Ecto neural progenitor cell (in vitro differentiated cells): Measurements from ENCODE around the gene MBD5.

Source experiments
- DNase-seq: peaks from one replicate; pipeline ENCODE4 v3.0.0-alpha.2; 2018; ENCODE audit warnings: low spot score

MBD5 gene

GRCh38 chr2:148303161-148303560, 282.3 kb downstream of the MBD5 start:
- peak; percentile 57 for DNase-seq

- no peak for DNase-seq
These were observed 284.6 kb downstream of the MBD5 start for GRCh38 chr2:148305476-148305875.

GRCh38 chr2:148306027-148306426, 285.1 kb downstream of the MBD5 start:
- DNase-seq, result no peak

GRCh38 chr2:148317598-148317997, 296.7 kb downstream of the MBD5 start:
- DNase-seq, result no peak

GRCh38 chr2:148338541-148338940, 317.6 kb downstream of the MBD5 start:
- DNase-seq, result no peak

- DNase-seq, result no peak
These were observed 321.2 kb downstream of the MBD5 start for GRCh38 chr2:148342086-148342485.

GRCh38 chr2:148350199-148350598, 329.3 kb downstream of the MBD5 start:
- DNase-seq, result no peak

GRCh38 chr2:148351437-148352143, 330.7 kb downstream of the MBD5 start:
- DNase-seq, result no peak

- DNase-seq, result no peak
These were observed 337.5 kb downstream of the MBD5 start for GRCh38 chr2:148358375-148358774.

GRCh38 chr2:148360662-148361061, 339.8 kb downstream of the MBD5 start:
- DNase-seq, result no peak

GRCh38 chr2:148362144-148362796, 341.4 kb downstream of the MBD5 start:
- DNase-seq, result no peak

- no peak for DNase-seq
These were observed 354.3 kb downstream of the MBD5 start for GRCh38 chr2:148375214-148375613.

- no peak for DNase-seq
These were observed 370.4 kb downstream of the MBD5 start for GRCh38 chr2:148391324-148391723.

- DNase-seq, result no peak
These were observed 381.9 kb downstream of the MBD5 start for GRCh38 chr2:148402786-148403185.

GRCh38 chr2:148410899-148411298, 390.0 kb downstream of the MBD5 start:
- DNase-seq, result no peak

GRCh38 chr2:148416248-148416647, 395.4 kb downstream of the MBD5 start:
- DNase-seq, result no peak

GRCh38 chr2:148430101-148430500, 409.2 kb downstream of the MBD5 start:
- DNase-seq, result no peak

GRCh38 chr2:148447877-148448276, 427.0 kb downstream of the MBD5 start:
- DNase-seq, result no peak

GRCh38 chr2:148450531-148450930, 429.6 kb downstream of the MBD5 start:
- no peak for DNase-seq

GRCh38 chr2:148451046-148451445, 430.2 kb downstream of the MBD5 start:
- DNase-seq, result no peak

- DNase-seq, result no peak
These were observed 434.9 kb downstream of the MBD5 start for GRCh38 chr2:148455791-148456190.

- no peak for DNase-seq
These were observed 437.3 kb downstream of the MBD5 start for GRCh38 chr2:148458171-148458570.

- no peak for DNase-seq
These were observed 438.5 kb downstream of the MBD5 start for GRCh38 chr2:148459377-148459778.

- no peak for DNase-seq
These were observed 441.0 kb downstream of the MBD5 start for GRCh38 chr2:148461876-148462275.
